K562 (cell line): ENCODE measurements around the gene TAF11. TPM values are rescaled to one million over a fixed set of nuclear protein-coding genes. Genes with fewer than 3 reads are reported as not detected.

Experiments
- ADNP ChIP-seq: fragments of 200-800 bp; sonication (Bioruptor generic); IDR thresholded peaks from 2 replicates; pipeline ENCODE4 v1.6.1; 2016; ENCODE audit warnings: missing genetic modification characterization, missing compliant biosample characterization
- ARID1B ChIP-seq: fragments of 450-650 bp; IDR thresholded peaks from 2 replicates; pipeline ENCODE4 v1.6.1; 2016; ENCODE audit warnings: antibody characterized with exemption, mild to moderate bottlenecking, inconsistent platforms
- CC2D1A ChIP-seq: fragments of 450-650 bp; IDR thresholded peaks from 2 replicates; pipeline ENCODE4 v1.6.1; 2017; ENCODE audit warnings: mild to moderate bottlenecking
- COPS2 ChIP-seq: fragments of 450-650 bp; conservative IDR thresholded peaks from 2 replicates; pipeline ENCODE4 v1.6.1; 2016; ENCODE audit warnings: mild to moderate bottlenecking, moderate library complexity
- CTBP1 ChIP-seq: fragments of 450-650 bp; IDR thresholded peaks from 2 replicates; pipeline ENCODE4 v1.6.1; 2016; ENCODE audit warnings: borderline replicate concordance
- EHMT2 ChIP-seq: fragments of 450-650 bp; IDR thresholded peaks from 2 replicates; pipeline ENCODE4 v1.6.1; 2018; ENCODE audit warnings: antibody characterized with exemption
- ETS2 ChIP-seq: IDR thresholded peaks from 2 replicates; pipeline ENCODE4 v1.6.1; 2016; ENCODE audit warnings: borderline replicate concordance, missing genetic modification characterization, mild to moderate bottlenecking, moderate library complexity, missing compliant biosample characterization; ENCODE audit not compliant: poor library complexity, severe bottlenecking
- GTF2E2 ChIP-seq: fragments of 200-800 bp; sonication (Bioruptor generic); IDR thresholded peaks from 2 replicates; pipeline ENCODE4 v1.6.1; 2016; ENCODE audit warnings: missing genetic modification characterization, missing compliant biosample characterization
- HMG20A ChIP-seq: fragments of 450-650 bp; formaldehyde crosslinking; conservative IDR thresholded peaks from 2 replicates; pipeline ENCODE4 v1.4.0; 2020; ENCODE audit warnings: mild to moderate bottlenecking, mixed read lengths
- ILF3 ChIP-seq: fragments of 450-650 bp; IDR thresholded peaks from 2 replicates; pipeline ENCODE4 v1.6.1; 2018; ENCODE audit warnings: antibody characterized with exemption, mild to moderate bottlenecking, moderate library complexity, borderline replicate concordance
- LARP7 ChIP-seq: fragments of 450-650 bp; IDR thresholded peaks from 2 replicates; pipeline ENCODE4 v1.6.1; 2016
- MCM3 ChIP-seq: fragments of 450-650 bp; IDR thresholded peaks from 2 replicates; pipeline ENCODE4 v1.6.1; 2016
- MXD1 ChIP-seq: fragments of 250-450 bp; sonication (Bioruptor Pico); IDR thresholded peaks from 2 replicates; pipeline ENCODE4 v1.8.0; 2021; ENCODE audit warnings: borderline replicate concordance, mild to moderate bottlenecking, moderate library complexity; ENCODE audit not compliant: poor library complexity, severe bottlenecking
- NCOA1 ChIP-seq: fragments of 450-650 bp; IDR thresholded peaks from 2 replicates; pipeline ENCODE4 v1.6.1; 2016; ENCODE audit warnings: low read depth
- NELFE ChIP-seq: IDR thresholded peaks from 2 replicates; pipeline ENCODE4 v1.6.1; 2011; ENCODE audit warnings: mild to moderate bottlenecking; ENCODE audit not compliant: insufficient read depth, insufficient read length
- NONO ChIP-seq, 2 experiments: fragments of 200-400 bp in 1 of 2; fragments of 450-650 bp in 1 of 2; formaldehyde crosslinking in 1 of 2; IDR thresholded peaks; 2 replicates each; pipeline ENCODE4 v1.6.1; 2017; ENCODE audit warnings: low read depth in 2 of 2, mild to moderate bottlenecking in 2 of 2, moderate library complexity in 2 of 2, low read length in 1 of 2
- PCBP1 ChIP-seq: fragments of 200-400 bp; formaldehyde crosslinking; IDR thresholded peaks from 2 replicates; pipeline ENCODE4 v1.6.1; 2018; ENCODE audit warnings: mild to moderate bottlenecking, low read depth, low read length; ENCODE audit not compliant: poor library complexity, severe bottlenecking
- PHTF2 ChIP-seq: fragments of 250-450 bp; sonication (Bioruptor Pico); IDR thresholded peaks from 2 replicates; pipeline ENCODE4 v1.5.0; 2021; ENCODE audit warnings: mild to moderate bottlenecking
- PPARD ChIP-seq: fragments of 250-450 bp; sonication (Bioruptor Pico); IDR thresholded peaks from 2 replicates; pipeline ENCODE4 v1.8.0; 2022; ENCODE audit warnings: inconsistent platforms, mild to moderate bottlenecking, moderate library complexity
- RUNX1 ChIP-seq: sonication (generic); IDR thresholded peaks from 2 replicates; pipeline ENCODE4 v1.6.1; 2016; ENCODE audit warnings: antibody characterized with exemption, low read depth
- SMARCA4 ChIP-seq: fragments of 450-650 bp; IDR thresholded peaks from 2 replicates; pipeline ENCODE4 v1.6.1; 2016
- SNAPC5 ChIP-seq: fragments of 250-450 bp; sonication (Bioruptor Pico); IDR thresholded peaks from 2 replicates; pipeline ENCODE4 v1.8.0; 2021; ENCODE audit warnings: moderate library complexity, mild to moderate bottlenecking, inconsistent platforms
- SPI1 ChIP-seq: IDR thresholded peaks from 2 replicates; pipeline ENCODE4 v1.6.1; 2011; ENCODE audit warnings: low read depth, low read length, control low read depth, borderline replicate concordance
- STAG1 ChIP-seq: sonication (generic); formaldehyde crosslinking; IDR thresholded peaks from 2 replicates; pipeline ENCODE4 v1.5.0; 2020; ENCODE audit warnings: missing genetic modification reagents, borderline replicate concordance
- TBL1XR1 ChIP-seq, 2 experiments: IDR thresholded peaks; 2 replicates each; pipeline ENCODE4 v1.6.1; 2012; ENCODE audit warnings: improper control_type of control experiment in 2 of 2, low read length in 2 of 2, mild to moderate bottlenecking in 1 of 2
- ZFP1 ChIP-seq: fragments of 450-650 bp; formaldehyde crosslinking; IDR thresholded peaks from 2 replicates; pipeline ENCODE4 v1.4.0; 2020; ENCODE audit warnings: mild to moderate bottlenecking, mixed read lengths
- ZKSCAN8 ChIP-seq: fragments of 200-800 bp; sonication (Bioruptor generic); IDR thresholded peaks from 2 replicates; pipeline ENCODE4 v1.6.1; 2016; ENCODE audit warnings: missing genetic modification characterization, missing compliant biosample characterization
- ZNF12 ChIP-seq: sonication (generic); formaldehyde crosslinking; IDR thresholded peaks from 2 replicates; pipeline ENCODE4 v1.4.0; 2020; ENCODE audit warnings: mild to moderate bottlenecking, missing genetic modification reagents
- ZNF184 ChIP-seq: sonication (generic); formaldehyde crosslinking; IDR thresholded peaks from 2 replicates; pipeline ENCODE4 v1.5.0; 2020; ENCODE audit warnings: missing genetic modification reagents
- ZNF316 ChIP-seq: fragments of 450-650 bp; IDR thresholded peaks from 2 replicates; pipeline ENCODE4 v1.6.1; 2016
- ZNF589 ChIP-seq: fragments of 200-800 bp; sonication (Bioruptor generic); IDR thresholded peaks from 2 replicates; pipeline ENCODE4 v1.6.1; 2016; ENCODE audit warnings: low read depth, missing genetic modification characterization, missing compliant biosample characterization
- ZNF766 ChIP-seq: fragments of 200-800 bp; sonication (Bioruptor generic); conservative IDR thresholded peaks from 2 replicates; pipeline ENCODE4 v1.6.1; 2016; ENCODE audit warnings: missing genetic modification characterization, missing compliant biosample characterization
- ZNF79 ChIP-seq: fragments of 250-450 bp; sonication (Bioruptor Pico); IDR thresholded peaks from 2 replicates; pipeline ENCODE4 v1.4.0; 2020; ENCODE audit warnings: low read depth, mild to moderate bottlenecking, moderate library complexity
- polyA plus RNA-seq, 8 experiments: library from polyadenylated mRNA; depleted of rRNA in 4 of 8; stranded (reverse) in 5 of 8; unstranded in 3 of 8; fragments of >200 nt; fragmentation: Nextera tagmentation in 2 of 8; fragmentation: Illumina TruSeq in 1 of 8; extraction: Ambion mirVana in 2 of 8; extraction: Trizol in 1 of 8; gene quantifications; 2 replicates each; pipeline versions ENCODE4 v1.2.1 to v1.2.3, GENCODE V29; 2011 to 2014; ENCODE audit warnings: inconsistent platforms in 1 of 8, missing spikeins in 1 of 8
- total RNA-seq, 7 experiments: library from RNA; depleted of rRNA in 6 of 7; stranded (reverse); fragments of >200 nt in 6 of 7; fragmentation: Illumina TruSeq in 2 of 7; extraction: Trizol in 2 of 7; gene quantifications; 2 replicates each; pipeline versions ENCODE4 v1.2.1 to v1.2.3, GENCODE V29; 2011 to 2021; ENCODE audit warnings: low replicate concordance in 1 of 7

TAF11 gene
- total and polyA plus RNA-seq, 9 of the 15 experiments (the other 6 are each of a cell fraction or from before 2014, with no cell fraction given): 40.9 to 91.9 (median 71.9) TPM

- no peak for TF ChIP-seq COPS2
- 0 out of 2 replicates have a peak, but pooled peaks have one; percentile 21 for TF ChIP-seq RUNX1
- TF ChIP-seq ZKSCAN8 (CRISPR knock-in tag): no peak
- no peak for TF ChIP-seq ADNP (tag)
- TF ChIP-seq CTBP1: peak; percentile 78
- TF ChIP-seq EHMT2: no peak
- peak; percentile 44; the same call in 1 of the 2 replicates for TF ChIP-seq SMARCA4
- 0 out of 2 replicates have a peak, but pooled peaks have one; percentile 5 for TF ChIP-seq ZNF589 (CRISPR knock-in tag)
- TF ChIP-seq SNAPC5 (CRISPR knock-in tag): no peak
- TF ChIP-seq ZNF79: no peak
- TF ChIP-seq TBL1XR1 (IDR thresholded peaks at IDR 0.05; ENCODE audit: low read length in 2 of 2): peak; percentile 74 to 96
- TF ChIP-seq GTF2E2 (tag): peak; percentile 88; the same call in 1 of the 2 replicates
- TF ChIP-seq ZFP1 (CRISPR knock-in tag): no peak
- TF ChIP-seq ZNF316: peak; percentile 94
- no peak for TF ChIP-seq NONO (IDR thresholded peaks at IDR 0.05; ENCODE audit: low read depth in 2 of 2, low read length in 1 of 2)
- peak; percentile 42 for TF ChIP-seq ARID1B
- TF ChIP-seq PHTF2 (CRISPR knock-in tag): no peak
- 0 out of 2 replicates have a peak, but pooled peaks have one; percentile 32 for TF ChIP-seq SPI1
- no peak; the same call in 1 of the 2 replicates for TF ChIP-seq LARP7
- no peak for TF ChIP-seq PPARD (CRISPR knock-in tag)
- peak; percentile 81 for TF ChIP-seq CC2D1A
- TF ChIP-seq ETS2: no peak
- no peak for TF ChIP-seq ZNF184 (CRISPR knock-in tag)
- peak; percentile 46; the same call in 1 of the 2 replicates for TF ChIP-seq NCOA1
- TF ChIP-seq STAG1 (CRISPR knock-in tag): no peak
- no peak for TF ChIP-seq ZNF12 (CRISPR knock-in tag)
- TF ChIP-seq ZNF766 (CRISPR knock-in tag): no peak
- TF ChIP-seq MCM3: no peak
- no peak for TF ChIP-seq PCBP1
- TF ChIP-seq ILF3: peak; percentile 39; the same call in 1 of the 2 replicates
- TF ChIP-seq MXD1: no peak
- TF ChIP-seq HMG20A (CRISPR knock-in tag): no peak
- no peak for TF ChIP-seq NELFE
Observed at GRCh38 chr6:34887753-34888513, at the start of gene TAF11 (continued).
